DOHH2 (cell line): ENCODE measurements around the gene SSX4B.

Experiments
- EZH2phosphoT487 ChIP-seq: fragments of 200-600 bp; sonication (generic); IDR thresholded peaks from 2 replicates; pipeline ENCODE4 v1.6.1; 2017; ENCODE audit warnings: borderline replicate concordance, mild to moderate bottlenecking, antibody characterized with exemption, low read length, moderate library complexity, mixed read lengths
- TF ChIP-seq, protein P1 (sequence below): fragments of 200-600 bp; sonication (generic); IDR thresholded peaks from one replicate; pipeline ENCODE4 v1.5.1; 2014; ENCODE audit warnings: antibody characterized with exemption, mild to moderate bottlenecking, low read depth, low read length; ENCODE audit not compliant: poor library complexity, severe bottlenecking

DNA sequence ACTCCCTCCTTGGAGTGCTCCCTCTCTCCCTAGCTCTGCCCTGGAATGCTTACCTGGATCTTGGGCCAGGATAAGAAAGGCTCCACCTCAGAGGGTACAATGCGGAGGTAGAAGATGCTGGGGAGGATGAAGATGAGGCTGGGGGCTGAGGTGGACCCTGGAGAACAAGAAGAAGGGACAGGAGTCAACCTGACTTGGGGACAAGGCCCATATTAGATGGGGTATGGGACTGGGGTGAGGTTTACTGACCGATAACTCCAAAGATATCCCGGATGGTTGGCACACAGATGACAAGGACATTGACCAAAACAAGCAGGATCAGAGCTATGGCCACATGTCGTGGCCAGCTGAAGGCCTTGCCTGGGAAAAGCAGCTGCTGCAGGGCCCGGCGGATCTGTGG, 47.7 kb upstream of the SSX4B start:
- TF ChIP-seq, protein P1, sequence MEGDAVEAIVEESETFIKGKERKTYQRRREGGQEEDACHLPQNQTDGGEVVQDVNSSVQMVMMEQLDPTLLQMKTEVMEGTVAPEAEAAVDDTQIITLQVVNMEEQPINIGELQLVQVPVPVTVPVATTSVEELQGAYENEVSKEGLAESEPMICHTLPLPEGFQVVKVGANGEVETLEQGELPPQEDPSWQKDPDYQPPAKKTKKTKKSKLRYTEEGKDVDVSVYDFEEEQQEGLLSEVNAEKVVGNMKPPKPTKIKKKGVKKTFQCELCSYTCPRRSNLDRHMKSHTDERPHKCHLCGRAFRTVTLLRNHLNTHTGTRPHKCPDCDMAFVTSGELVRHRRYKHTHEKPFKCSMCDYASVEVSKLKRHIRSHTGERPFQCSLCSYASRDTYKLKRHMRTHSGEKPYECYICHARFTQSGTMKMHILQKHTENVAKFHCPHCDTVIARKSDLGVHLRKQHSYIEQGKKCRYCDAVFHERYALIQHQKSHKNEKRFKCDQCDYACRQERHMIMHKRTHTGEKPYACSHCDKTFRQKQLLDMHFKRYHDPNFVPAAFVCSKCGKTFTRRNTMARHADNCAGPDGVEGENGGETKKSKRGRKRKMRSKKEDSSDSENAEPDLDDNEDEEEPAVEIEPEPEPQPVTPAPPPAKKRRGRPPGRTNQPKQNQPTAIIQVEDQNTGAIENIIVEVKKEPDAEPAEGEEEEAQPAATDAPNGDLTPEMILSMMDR = no peak
- TF ChIP-seq EZH2phosphoT487 = no peak
